WTC11 (cell line): ENCODE data around the gene TBC1D24.

ENCODE experiments used
- CREM ChIP-seq: sonication (generic); formaldehyde crosslinking; IDR thresholded peaks from 2 replicates; pipeline ENCODE4 v1.8.1; 2022; ENCODE audit warnings: mild to moderate bottlenecking, missing genetic modification reagents, moderate library complexity
- CTCF ChIP-seq: fragments of 200-600 bp; IDR thresholded peaks from 2 replicates; pipeline ENCODE4 v1.8.0; 2022; ENCODE audit warnings: antibody characterized with exemption
- E2F1 ChIP-seq: sonication (generic); formaldehyde crosslinking; IDR thresholded peaks from 2 replicates; pipeline ENCODE4 v1.8.0; 2022; ENCODE audit warnings: mild to moderate bottlenecking, missing genetic modification reagents
- ERG ChIP-seq: fragments of 250-450 bp; sonication (Bioruptor Pico); IDR thresholded peaks from 2 replicates; pipeline ENCODE4 v1.8.0; 2021; ENCODE audit warnings: mild to moderate bottlenecking
- IRF1 ChIP-seq: sonication (generic); formaldehyde crosslinking; IDR thresholded peaks from 2 replicates; pipeline ENCODE4 v1.8.0; 2023; ENCODE audit warnings: missing genetic modification reagents
- JUN ChIP-seq: sonication (generic); formaldehyde crosslinking; IDR thresholded peaks from 2 replicates; pipeline ENCODE4 v1.8.0; 2023; ENCODE audit warnings: mild to moderate bottlenecking, missing genetic modification reagents
- USF2 ChIP-seq: sonication (generic); formaldehyde crosslinking; IDR thresholded peaks from 2 replicates; pipeline ENCODE4 v1.8.1; 2023; ENCODE audit warnings: mild to moderate bottlenecking, missing genetic modification reagents, moderate library complexity
- ZNF138 ChIP-seq: sonication (generic); formaldehyde crosslinking; conservative IDR thresholded peaks from 2 replicates; pipeline ENCODE4 v1.8.1; 2022; ENCODE audit warnings: mild to moderate bottlenecking, moderate library complexity, missing genetic modification reagents

- TF ChIP-seq CTCF (no peak), JUN (CRISPR knock-in tag) (no peak), IRF1 (CRISPR knock-in tag) (no peak), CREM (CRISPR knock-in tag) (no peak), ZNF138 (CRISPR knock-in tag) (no peak), ERG (CRISPR knock-in tag) (no peak), USF2 (CRISPR knock-in tag) (no peak), E2F1 (CRISPR knock-in tag) (no peak)
Observed at GRCh38 chr16:2507052-2507659, 32.2 kb downstream of the TBC1D24 start.
